ENCODE measurements around the gene CDHR1.
A peak's percentile ranks its signal among the peaks of the same experiment; 100 is the strongest.

Gene CDHR1

DNA sequence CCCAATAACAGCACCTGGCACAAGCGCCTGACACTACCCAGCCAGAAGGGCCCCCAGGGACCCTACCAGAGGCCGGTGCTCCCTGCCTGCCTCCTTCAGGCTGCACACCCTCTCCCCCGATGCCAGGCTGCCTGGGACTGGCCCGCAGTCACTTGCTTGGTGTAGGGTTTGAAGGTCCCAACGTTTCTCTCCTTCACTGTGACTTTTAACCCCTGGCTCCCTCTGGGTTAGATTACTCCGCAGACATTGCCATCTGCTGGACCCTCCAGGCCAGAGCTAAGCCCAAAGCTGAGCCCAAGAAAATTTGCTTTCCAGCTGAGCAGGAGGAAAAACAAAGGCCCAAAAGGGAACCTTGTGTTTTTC lies 6.9 kb downstream of the CDHR1 start:
- DNase-seq (ENCODE audit: low read depth) = no peak

GRCh38 chr10:84201682-84202081 lies 7.3 kb downstream of the CDHR1 start:
- no peak for DNase-seq (ENCODE audit: low read depth)

GRCh38 chr10:84202349-84202748 lies 8.0 kb downstream of the CDHR1 start:
- no peak for DNase-seq (ENCODE audit: low read depth)

DNA sequence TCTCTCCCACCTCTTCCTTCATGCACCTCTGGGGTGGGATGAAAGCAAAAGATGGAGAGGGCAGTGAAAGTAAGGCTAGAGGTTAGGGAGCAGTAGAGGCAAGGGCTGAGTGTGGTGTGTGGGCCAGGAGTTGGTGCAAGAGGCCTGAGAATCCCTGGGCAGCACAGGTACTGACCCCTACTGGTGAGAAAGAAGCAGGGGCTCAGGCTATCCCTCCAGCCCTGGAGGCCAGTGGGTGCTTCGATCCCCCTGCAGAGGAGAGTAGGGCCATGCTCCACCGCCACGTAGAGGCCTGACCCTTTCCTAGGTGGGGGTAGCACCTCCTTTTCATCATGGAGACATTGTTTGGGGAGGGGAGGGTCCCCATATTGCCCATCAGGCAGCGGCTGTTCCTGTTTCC lies 9.8 kb downstream of the CDHR1 start:
- DNase-seq (ENCODE audit: low read depth) = no peak

DNA sequence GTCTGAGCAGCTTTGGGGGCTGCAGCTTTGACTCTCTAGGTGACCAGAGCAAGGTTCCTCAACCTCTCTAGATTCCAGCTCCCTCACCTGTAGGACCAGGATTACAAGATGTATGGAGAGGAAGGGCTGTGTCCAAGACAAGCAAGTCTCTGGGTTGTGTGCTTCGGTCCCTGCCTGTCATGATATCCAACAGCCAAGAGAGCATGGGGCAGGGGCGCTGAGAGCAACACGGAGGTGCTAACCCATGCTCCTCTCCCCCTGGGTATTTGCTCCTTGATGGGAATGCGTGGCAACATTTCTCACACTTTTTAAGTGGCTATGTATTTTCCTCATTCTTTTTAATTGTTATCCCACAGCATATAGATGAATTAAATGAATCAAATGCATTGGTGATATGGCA lies 10.3 kb downstream of the CDHR1 start:
- DNase-seq (ENCODE audit: low read depth) = no peak

GRCh38 chr10:84205049-84205852 lies 10.9 kb downstream of the CDHR1 start:
- DNase-seq (ENCODE audit: low read depth) = peak; percentile 8

DNA sequence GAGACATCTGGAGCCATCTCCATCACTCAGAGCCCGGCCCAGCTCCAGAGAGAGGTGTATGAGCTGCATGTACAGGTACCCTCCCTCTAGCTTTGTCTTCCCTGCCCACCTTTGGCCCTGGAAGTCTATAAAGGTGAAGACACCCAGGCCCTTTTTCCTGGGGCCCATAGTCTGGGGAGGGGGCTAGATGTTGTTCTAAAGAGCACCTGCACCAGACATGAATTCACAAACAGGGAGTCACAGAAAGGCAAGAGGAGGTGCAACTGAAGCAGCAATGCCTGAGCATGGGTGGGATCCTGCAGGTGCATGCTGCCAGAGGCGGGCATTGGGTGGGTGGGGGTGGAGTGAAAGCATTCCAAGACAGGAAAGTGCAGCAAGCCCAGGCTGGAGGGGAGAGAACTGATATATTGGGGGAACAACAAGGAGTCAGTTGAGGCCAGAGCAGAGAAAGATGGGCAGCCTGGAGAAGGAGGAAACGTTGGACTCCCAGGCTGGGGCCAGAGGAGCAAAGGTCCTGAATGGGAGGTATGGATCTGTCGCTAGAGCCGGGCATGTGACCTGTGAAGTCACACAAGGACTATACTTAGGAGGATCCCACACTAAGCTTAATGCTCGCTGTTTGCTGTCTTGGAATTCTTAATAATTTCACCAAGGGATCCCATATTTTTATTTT lies 11.7 kb downstream of the CDHR1 start:
- no peak for DNase-seq (ENCODE audit: low read depth)

GRCh38 chr10:84208023-84208422 lies 13.7 kb downstream of the CDHR1 start:
- no peak for DNase-seq (ENCODE audit: low read depth)

GRCh38 chr10:84211566-84211965 lies 17.2 kb downstream of the CDHR1 start:
- no peak for DNase-seq (ENCODE audit: low read depth)

DNA sequence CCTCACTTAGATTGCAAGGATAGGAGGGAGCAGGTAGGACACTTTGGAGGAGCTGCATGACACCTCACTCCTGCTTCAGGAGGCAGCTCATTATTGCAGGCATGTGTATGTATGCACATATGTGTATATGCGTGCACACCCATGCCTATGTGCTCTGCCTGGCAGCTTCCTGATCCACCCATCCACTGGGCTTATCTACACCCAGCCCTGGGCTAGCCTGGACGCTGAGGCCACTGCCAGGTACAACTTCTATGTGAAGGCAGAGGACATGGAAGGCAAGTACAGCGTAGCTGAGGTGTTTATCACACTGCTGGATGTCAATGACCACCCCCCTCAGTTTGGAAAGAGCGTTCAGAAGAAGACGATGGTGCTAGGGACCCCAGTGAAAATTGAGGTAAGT lies 17.7 kb downstream of the CDHR1 start:
- no peak for DNase-seq (ENCODE audit: low read depth)

DNA sequence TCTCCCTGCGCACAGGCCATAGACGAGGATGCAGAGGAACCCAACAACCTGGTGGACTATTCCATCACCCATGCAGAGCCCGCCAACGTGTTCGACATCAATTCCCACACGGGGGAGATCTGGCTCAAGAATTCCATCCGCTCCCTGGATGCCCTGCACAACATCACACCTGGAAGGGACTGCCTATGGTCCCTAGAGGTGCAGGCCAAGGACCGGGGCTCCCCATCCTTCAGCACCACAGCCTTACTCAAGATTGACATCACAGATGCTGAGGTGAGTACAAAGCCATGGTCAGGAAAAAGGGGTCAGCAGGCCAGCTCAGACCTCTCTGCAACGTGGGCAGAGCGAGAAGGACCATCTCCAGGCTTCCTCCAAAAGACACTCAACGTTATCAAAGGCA lies 18.7 kb downstream of the CDHR1 start:
- no peak for DNase-seq (ENCODE audit: low read depth)

GRCh38 chr10:84214046-84214572 lies 19.8 kb downstream of the CDHR1 start:
- no peak for DNase-seq (ENCODE audit: low read depth)

GRCh38 chr10:84214612-84215235 lies 20.4 kb downstream of the CDHR1 start:
- peak; percentile 11 for DNase-seq (ENCODE audit: low read depth)

DNA sequence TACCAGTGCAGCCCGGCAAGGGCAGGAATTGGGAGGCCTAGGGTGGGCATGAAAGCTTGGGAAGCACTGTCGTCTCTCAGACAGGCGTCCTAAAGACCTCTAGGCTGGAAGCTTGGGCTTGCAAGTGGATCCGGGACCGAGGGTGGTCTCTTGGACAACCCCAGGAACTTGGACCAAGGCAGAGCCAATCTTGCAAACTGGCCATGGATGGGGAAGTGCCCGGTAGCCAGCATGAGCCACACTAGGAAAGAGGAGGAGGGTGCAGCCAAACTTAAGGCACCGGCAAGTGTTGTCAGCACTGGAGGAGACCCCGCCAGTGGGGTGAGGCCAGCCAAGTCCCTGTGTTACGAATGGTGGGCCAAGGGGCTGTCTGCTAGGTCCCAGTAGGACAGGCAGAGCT lies 22.5 kb downstream of the CDHR1 start:
- no peak for DNase-seq (ENCODE audit: low read depth)

- no peak for DNase-seq (ENCODE audit: low read depth)
These were observed 23.4 kb downstream of the CDHR1 start for GRCh38 chr10:84217746-84218145.

GRCh38 chr10:84221916-84222315 lies 27.6 kb downstream of the CDHR1 start:
- no peak for DNase-seq (ENCODE audit: low read depth)

DNA sequence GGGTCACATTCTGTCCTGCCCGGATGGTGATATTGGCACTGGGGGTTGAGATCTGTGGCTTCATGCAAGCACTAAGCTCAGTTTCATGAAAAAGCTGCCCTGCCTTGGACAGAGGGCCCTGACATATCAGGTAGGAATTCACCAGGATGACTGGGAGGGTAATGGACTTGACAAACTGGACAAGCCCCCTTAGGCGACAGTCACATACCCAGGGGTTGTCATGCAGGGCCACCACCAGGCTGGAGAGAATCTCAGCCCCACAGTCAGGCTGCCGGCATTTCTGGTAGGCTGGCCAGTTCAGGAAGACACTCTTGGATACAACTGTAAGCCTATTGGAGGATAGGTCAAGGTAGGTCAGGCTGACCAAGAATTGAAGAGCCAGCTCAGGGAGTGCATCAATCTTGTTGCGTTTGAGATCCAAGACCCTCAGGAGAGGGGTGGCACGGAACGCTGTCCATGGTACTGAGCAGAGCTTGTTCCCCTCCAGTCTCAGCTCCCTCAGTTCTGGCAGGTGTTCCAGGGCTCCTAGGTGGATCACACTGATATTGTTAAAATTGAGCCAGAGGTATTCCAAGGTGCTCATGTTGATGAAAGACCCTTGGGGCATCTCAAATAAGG lies 30.2 kb downstream of the CDHR1 start:
- no peak for DNase-seq (ENCODE audit: low read depth)

DNA sequence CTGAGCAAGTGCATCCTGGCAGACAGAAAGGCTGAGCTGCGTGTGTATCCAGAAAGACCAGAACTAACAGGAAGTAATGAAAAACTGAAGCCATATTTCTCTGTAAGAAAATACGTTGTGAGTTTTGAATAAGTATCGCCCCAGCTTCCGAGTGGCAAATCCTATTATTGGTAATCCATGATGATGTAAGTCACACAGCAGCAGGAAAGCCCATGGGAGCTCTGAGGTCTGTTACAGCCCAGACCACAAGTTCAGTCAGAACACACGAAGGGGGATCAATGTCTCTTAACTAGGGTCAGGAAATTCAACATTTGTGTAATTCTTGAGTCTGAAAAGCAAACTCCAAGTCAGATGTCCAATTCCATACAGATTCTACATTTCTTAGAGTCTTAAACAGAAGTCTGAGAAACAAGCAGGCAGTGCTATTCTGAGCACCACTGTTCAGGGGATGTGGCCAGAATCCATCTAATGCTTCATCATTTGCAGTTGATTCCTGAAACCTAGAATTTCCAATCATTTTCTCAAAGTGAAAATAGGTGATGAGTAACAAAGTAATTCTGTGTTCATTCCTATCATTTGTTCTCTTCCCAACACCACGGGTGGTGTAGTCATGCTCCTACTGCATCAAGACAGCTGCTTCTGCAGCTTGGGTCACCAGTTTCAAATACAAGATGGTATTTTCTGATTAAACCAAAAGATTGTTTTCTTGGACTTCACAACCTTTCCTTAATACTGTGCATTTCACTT lies 31.3 kb downstream of the CDHR1 start, which contains the start of gene LRIT2:
TSS of gene LRIT2 (minus strand) at position 118 of the 747 bp plus-strand sequence. CDS start at position 94, 24 bp downstream.
- DNase-seq (ENCODE audit: low read depth) = no peak

DNA sequence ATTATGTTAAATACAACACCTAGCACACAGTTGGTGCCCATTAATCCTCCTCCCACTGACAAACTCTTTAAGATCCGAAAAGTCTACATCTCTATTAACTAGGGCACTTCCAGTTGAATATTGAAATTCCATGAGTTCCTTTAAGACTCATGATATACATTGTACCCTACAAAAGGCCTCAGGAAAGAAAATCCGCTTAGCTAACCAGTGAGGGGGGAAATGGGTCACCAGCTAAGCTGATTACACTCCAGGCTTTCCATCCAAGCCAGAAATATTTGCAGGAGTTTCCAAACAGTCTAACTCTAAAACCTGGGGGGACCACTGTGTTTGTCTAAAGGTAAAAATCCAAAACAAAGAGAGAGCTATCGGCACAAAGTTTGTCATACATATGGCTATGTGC lies 32.3 kb downstream of the CDHR1 start:
- no peak for DNase-seq (ENCODE audit: low read depth)

- no peak for DNase-seq (ENCODE audit: low read depth)
These were observed 33.5 kb downstream of the CDHR1 start for GRCh38 chr10:84227810-84228209.

- no peak for DNase-seq (ENCODE audit: low read depth)
These were observed 36.0 kb downstream of the CDHR1 start for GRCh38 chr10:84230359-84230758.

GRCh38 chr10:84232376-84232775 lies 38.0 kb downstream of the CDHR1 start:
- no peak for DNase-seq (ENCODE audit: low read depth)
